ENCODE data around the gene ARL1. TPM values are rescaled to one million over a fixed set of nuclear protein-coding genes. Genes with fewer than 3 reads are reported as not detected.
"Not testable (repeated sequence)": the region's sequence is repeated elsewhere in the genome, so short reads cannot be mapped to it uniquely, and the experiment has no call there.

ARL1 gene
- total and polyA plus RNA-seq, 3 donors from 2014 or later: 60.6 to 80.7 (median 65.2) TPM

GRCh38 chr12:101414533-101415119, 7.1 kb upstream of the ARL1 start:
- Histone ChIP-seq H3K27ac (no peak overlapping the region), H3K36me3 (ENCODE audit: low read depth, missing control alignments) (no peaks in the 10 kb centered on the region), H3K4me1 (no peaks in the 10 kb centered on the region), H3K27me3 (no peaks in the 10 kb centered on the region), H3K4me3 (no peak overlapping the region), H3K9me3 (no peaks in the 10 kb centered on the region)
- intact Hi-C loops (cut with DNase I; ENCODE audit: low total_unique reads): no loop called here
- peak; percentile 54 for DNase-seq
- WGBS, 2 donors: 19 to 28% methylated on average over 2 of the region's 2 CpGs
- peak; percentile 50 to 53 (median 51) for TF ChIP-seq CTCF (IDR thresholded peaks at IDR 0.05)
- no peak for TF ChIP-seq POLR2A (IDR thresholded peaks at IDR 0.05)

- H3K4me3 ChIP-seq; H3K36me3 ChIP-seq (ENCODE audit: low read depth, missing control alignments); H3K9me3 ChIP-seq; H3K4me1 ChIP-seq; H3K27ac ChIP-seq; DNase-seq; H3K27me3 ChIP-seq; intact Hi-C loops (cut with DNase I; ENCODE audit: low total_unique reads): not testable (repeated sequence)
- 82 to 85% methylated on average over 8 of the region's 8 CpGs for WGBS, 2 donors
Measured at GRCh38 chr12:101410169-101410568, 2.6 kb upstream of the ARL1 start.

- intact Hi-C loops (cut with DNase I; ENCODE audit: low total_unique reads): no loop called here
- Histone ChIP-seq H3K4me1 (peaks cover 10% of the 10 kb centered on the region), H3K4me3 (peak overlapping the region; percentile 71 to 97), H3K9me3 (no peaks in the 10 kb centered on the region), H3K36me3 (ENCODE audit: low read depth, missing control alignments) (no peaks in the 10 kb centered on the region), H3K27me3 (no peaks in the 10 kb centered on the region), H3K27ac (peak overlapping the region; percentile 89 to 96)
- 0 to 1% methylated on average over 18 of the region's 18 CpGs for WGBS, 2 donors
- no peak for TF ChIP-seq POLR2A (IDR thresholded peaks at IDR 0.05)
- TF ChIP-seq CTCF (IDR thresholded peaks at IDR 0.05): no peak
- DNase-seq: no peak
Measured at GRCh38 chr12:101407049-101407435, 530 bp downstream of the ARL1 start.

- 68% methylated on average over 3 of the region's 3 CpGs for WGBS, 2 donors
Measured at GRCh38 chr12:101391181-101391580, 16.4 kb downstream of the ARL1 start.

GRCh38 chr12:101379149-101379548, 28.4 kb downstream of the ARL1 start:
- H3K36me3 ChIP-seq (ENCODE audit: low read depth, missing control alignments): no peaks in the 10 kb centered on the region
- intact Hi-C loops (cut with DNase I; ENCODE audit: low total_unique reads): no loop called here
- H3K4me3 ChIP-seq: no peak overlapping the region
- DNase-seq: no peak
- no peaks in the 10 kb centered on the region for H3K27me3 ChIP-seq
- H3K4me1 ChIP-seq: no peaks in the 10 kb centered on the region
- no peaks in the 10 kb centered on the region for H3K9me3 ChIP-seq
- no peak overlapping the region for H3K27ac ChIP-seq
- TF ChIP-seq POLR2A (IDR thresholded peaks at IDR 0.05): no peak
- no peak for TF ChIP-seq CTCF (IDR thresholded peaks at IDR 0.05)

More at GRCh38 chr12:101391181-101391580, 16.4 kb downstream of the ARL1 start:
- H3K27me3 ChIP-seq; DNase-seq; H3K9me3 ChIP-seq; H3K36me3 ChIP-seq (ENCODE audit: low read depth, missing control alignments); H3K4me3 ChIP-seq; H3K27ac ChIP-seq; intact Hi-C loops (cut with DNase I; ENCODE audit: low total_unique reads); H3K4me1 ChIP-seq: not testable (repeated sequence)

- TF ChIP-seq POLR2A (IDR thresholded peaks at IDR 0.05) (no peak), CTCF (IDR thresholded peaks at IDR 0.05) (no peak)
- no peaks in the 10 kb centered on the region for H3K36me3 ChIP-seq (ENCODE audit: low read depth, missing control alignments)
- no peak overlapping the region for H3K4me3 ChIP-seq
- WGBS, 2 donors: 87 to 91% methylated on average over 5 of the region's 5 CpGs
- no peak for DNase-seq
- no peak overlapping the region for H3K27ac ChIP-seq
- H3K27me3 ChIP-seq: no peaks in the 10 kb centered on the region
- no peaks in the 10 kb centered on the region for H3K9me3 ChIP-seq
- intact Hi-C loops (cut with DNase I; ENCODE audit: low total_unique reads): no loop called here
- no peaks in the 10 kb centered on the region for H3K4me1 ChIP-seq
Measured at GRCh38 chr12:101375573-101375972, 32.0 kb downstream of the ARL1 start.
